GM10248 (cell line): Measurements from ENCODE around the gene DVL2.

Experiments used
- CTCF ChIA-PET: fragments of 300-600 bp; sonication (Branson Sonifier 250); formaldehyde crosslinking; extraction: SDS; loops from one replicate; lab custom pipeline; 2021; ENCODE audit warnings: antibody characterized with exemption; lab: Yijun Ruan, JAX
- POLR2A ChIA-PET: fragments of 350-650 bp; sonication (Branson Sonifier 250); formaldehyde crosslinking; extraction: SDS; loops from one replicate; lab custom pipeline; 2020; ENCODE audit warnings: antibody characterized with exemption; lab: Yijun Ruan, JAX
- DNase-seq: peaks from one replicate; pipeline ENCODE4 v3.0.0; 2012; ENCODE audit errors: extremely low spot score
- CTCF ChIP-seq: IDR thresholded peaks from 2 replicates; pipeline ENCODE4 v1.5.1; 2012; ENCODE audit warnings: mild to moderate bottlenecking, low read depth; ENCODE audit errors: extremely low read depth, missing control alignments, control extremely low read depth

DVL2 gene

DNA sequence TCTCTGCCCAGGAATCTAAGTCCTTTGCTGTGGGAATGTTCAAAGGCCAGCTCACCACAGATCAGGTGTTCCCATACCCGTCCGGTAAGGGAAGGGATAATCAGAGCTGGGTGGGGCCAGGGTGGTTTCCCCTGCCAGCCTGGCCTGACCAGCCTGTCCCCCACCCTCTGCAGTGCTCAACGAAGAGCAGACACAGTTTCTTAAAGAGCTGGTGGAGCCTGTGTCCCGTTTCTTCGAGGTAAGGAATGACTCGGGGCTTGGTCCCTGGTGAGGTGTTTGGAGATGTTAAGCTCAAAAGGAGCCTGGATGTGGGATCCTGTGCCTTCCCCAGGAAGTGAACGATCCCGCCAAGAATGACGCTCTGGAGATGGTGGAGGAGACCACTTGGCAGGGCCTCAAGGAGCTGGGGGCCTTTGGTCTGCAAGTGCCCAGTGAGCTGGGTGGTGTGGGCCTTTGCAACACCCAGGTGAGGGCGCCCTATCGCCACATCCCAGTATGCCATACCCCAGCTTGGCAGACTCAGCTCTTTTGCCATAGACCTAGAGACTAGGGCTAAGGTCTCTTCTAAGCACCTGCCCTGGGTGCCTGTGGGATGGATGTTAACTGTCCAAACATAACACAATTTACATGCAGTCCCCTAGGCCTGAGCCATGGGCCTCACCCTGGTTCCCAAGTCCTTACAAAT lies 13.6 kb downstream of the DVL2 start:
- CTCF ChIA-PET: interaction anchor here (0.8 to 3.7 kb wide), 14 partner anchors 9 to 175 kb away, joined by 3 to 31 read pairs (median 4); partner anchors contain the start of genes DVL2 and PHF23
- DNase-seq: peak; percentile 63
- POLR2A ChIA-PET: interaction anchor here (0.5 to 1.0 kb wide), 4 partner anchors 9 to 205 kb away, joined by 3 to 4 read pairs (median 4); no protein-coding TSS in a partner anchor
- TF ChIP-seq CTCF: peak; percentile 54

DNA sequence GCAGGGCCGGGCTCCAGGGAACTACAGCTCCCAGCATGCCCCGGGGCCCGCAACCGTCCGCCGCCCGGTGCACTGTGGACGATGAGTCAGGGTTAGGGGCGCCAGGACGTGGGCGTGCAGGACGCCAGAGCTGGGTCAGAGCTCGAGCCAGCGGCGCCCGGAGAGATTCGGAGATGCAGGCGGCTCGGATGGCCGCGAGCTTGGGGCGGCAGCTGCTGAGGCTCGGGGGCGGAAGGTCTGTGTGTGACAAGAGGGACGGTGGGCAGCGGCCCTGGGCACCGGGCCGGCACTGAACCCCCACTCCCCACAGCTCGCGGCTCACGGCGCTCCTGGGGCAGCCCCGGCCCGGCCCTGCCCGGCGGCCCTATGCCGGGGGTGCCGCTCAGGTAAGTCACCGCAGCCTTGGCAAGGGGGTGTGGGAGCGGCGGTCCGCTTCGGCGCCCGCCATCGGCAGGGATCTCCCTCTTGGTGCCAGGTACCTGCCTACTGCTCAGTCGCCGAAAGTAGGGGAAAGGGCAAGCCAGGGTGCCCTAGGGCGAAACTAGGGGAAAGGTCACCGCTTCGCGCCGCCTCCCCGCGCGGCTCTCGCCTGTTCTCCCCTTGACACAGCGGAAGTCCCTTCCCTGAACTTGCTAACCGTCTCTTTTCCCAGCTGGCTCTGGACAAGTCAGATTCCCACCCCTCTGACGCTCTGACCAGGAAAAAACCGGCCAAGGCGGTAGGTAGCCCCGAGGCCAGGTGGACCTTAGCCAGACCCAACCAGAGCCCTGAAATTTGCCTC lies 14.3 kb downstream of the DVL2 start, which contains the start of the genes ACADVL and DLG4:
Gene ACADVL (plus strand): TSS at position 127 of the 781 bp plus-strand sequence. CDS start 47 bp downstream, at position 174.
Gene DLG4 (minus strand): TSS at position 25 of the 781 bp plus-strand sequence.
- POLR2A ChIA-PET: interaction anchor here (0.6 to 1.7 kb wide), 3 partner anchors 10 to 466 kb away, joined by 3 to 6 read pairs (median 4); no protein-coding TSS in a partner anchor
- TF ChIP-seq CTCF: no peak
- CTCF ChIA-PET: interaction anchor here (0.8 to 3.7 kb wide), 14 partner anchors 9 to 174 kb away, joined by 3 to 31 read pairs (median 4); partner anchors contain the start of genes DVL2 and PHF23
- peak; percentile 91 for DNase-seq

DNA sequence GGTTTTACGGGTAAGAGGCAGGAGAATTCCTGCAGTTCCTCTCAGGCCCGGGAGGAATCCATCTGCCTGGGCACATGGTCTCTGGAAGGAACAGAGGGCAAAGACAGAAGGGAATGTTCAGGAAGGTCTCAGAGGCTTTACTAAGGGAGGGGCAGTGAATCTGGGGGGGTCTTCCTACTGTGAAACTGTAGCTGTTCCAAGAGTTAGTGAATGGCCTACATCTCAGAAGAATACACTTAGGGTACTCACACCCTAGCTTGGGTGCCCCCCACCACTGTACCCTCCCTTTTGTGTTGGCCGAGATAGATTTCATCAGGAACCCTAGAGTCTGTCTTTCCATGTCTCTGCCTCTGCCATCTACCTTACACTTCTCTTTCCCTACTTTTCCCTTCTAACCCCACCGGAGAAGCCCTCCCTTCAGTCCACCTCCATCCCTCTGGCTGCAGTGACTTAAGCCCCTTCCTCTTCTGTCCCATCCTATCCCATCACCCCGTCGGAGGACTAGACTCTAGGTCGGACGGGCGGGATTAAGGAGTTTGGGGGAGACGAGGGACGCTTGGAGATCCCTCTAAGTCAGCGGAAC lies 15.0 kb downstream of the DVL2 start:
- TF ChIP-seq CTCF: no peak
- CTCF ChIA-PET: interaction anchor here (1.1 to 3.7 kb wide), 7 partner anchors 10 to 174 kb away, joined by 3 to 31 read pairs (median 6); partner anchors contain the start of gene DVL2
- DNase-seq: no peak
- POLR2A ChIA-PET: interaction anchor here (0.6 to 1.7 kb wide), 3 partner anchors 18 to 1993 kb away, joined by 3 to 6 read pairs (median 5); no protein-coding TSS in a partner anchor

DNA sequence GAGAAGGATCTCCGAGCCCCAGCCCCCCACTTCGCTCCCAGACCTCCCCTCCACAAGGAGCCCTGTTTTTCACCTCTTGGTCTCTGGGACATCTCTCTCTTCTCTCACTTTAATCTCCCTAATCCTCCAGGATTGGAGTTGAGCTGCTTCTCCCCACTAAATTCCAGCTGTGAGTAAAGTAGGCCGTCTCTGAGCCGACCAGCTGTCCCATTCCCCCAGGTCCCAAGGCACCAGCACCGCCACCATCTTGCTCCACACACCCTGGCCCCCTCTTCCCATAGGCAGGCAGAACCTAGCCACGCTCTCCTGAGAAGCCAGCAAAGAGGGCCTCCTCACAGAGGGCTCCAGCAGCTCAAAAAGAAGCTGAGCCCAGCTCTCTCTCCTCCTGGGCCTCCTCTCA lies 15.6 kb downstream of the DVL2 start:
- DNase-seq: no peak
- ChIA-PET CTCF (interaction anchor here (1.1 to 1.2 kb wide), 2 partner anchors 19 to 78 kb away, joined by 3 to 6 read pairs; no protein-coding TSS in a partner anchor), POLR2A (interaction anchor here (0.6 to 1.7 kb wide), 2 partner anchors 18 to 1993 kb away, joined by 5 to 6 read pairs; no protein-coding TSS in a partner anchor)
- TF ChIP-seq CTCF: no peak

- DNase-seq: no peak
- ChIA-PET POLR2A (no interaction called here), CTCF (interaction anchor here (1.2 kb wide), 1 partner anchor 78 kb away, joined by 6 read pairs; no protein-coding TSS in a partner anchor)
- TF ChIP-seq CTCF: no peak
Measured at GRCh38 chr17:7218166-7218565, 16.2 kb downstream of the DVL2 start.
